Gastroesophageal sphincter (tissue), 3 donors: ENCODE results near the gene PSD2.

ENCODE experiments used
- EP300 ChIP-seq: sonication (generic); formaldehyde crosslinking; IDR thresholded peaks from one replicate; pipeline ENCODE4 v1.6.1; 2017; ENCODE audit warnings: antibody characterized with exemption, mild to moderate bottlenecking
- POLR2A ChIP-seq, 2 donors: fragments of 450-650 bp; IDR thresholded peaks; one replicate each; pipeline ENCODE4 v1.6.1; 2017; ENCODE audit warnings: antibody characterized with exemption in 2 of 2, mild to moderate bottlenecking in 2 of 2, moderate library complexity in 1 of 2
- POLR2AphosphoS5 ChIP-seq: sonication (generic); formaldehyde crosslinking; IDR thresholded peaks from one replicate; pipeline ENCODE4 v1.6.1; 2017; ENCODE audit warnings: antibody characterized with exemption
- TF ChIP-seq, protein P1 (sequence below), 4 experiments: fragments of 200-600 bp in 2 of 4; fragments of 450-650 bp in 2 of 4; sonication (generic) in 1 of 4; IDR thresholded peaks; one replicate each; pipeline ENCODE4 v1.5.1; 2017 to 2019; ENCODE audit warnings: antibody characterized with exemption in 4 of 4, mild to moderate bottlenecking in 2 of 4, moderate library complexity in 2 of 4

DNA sequence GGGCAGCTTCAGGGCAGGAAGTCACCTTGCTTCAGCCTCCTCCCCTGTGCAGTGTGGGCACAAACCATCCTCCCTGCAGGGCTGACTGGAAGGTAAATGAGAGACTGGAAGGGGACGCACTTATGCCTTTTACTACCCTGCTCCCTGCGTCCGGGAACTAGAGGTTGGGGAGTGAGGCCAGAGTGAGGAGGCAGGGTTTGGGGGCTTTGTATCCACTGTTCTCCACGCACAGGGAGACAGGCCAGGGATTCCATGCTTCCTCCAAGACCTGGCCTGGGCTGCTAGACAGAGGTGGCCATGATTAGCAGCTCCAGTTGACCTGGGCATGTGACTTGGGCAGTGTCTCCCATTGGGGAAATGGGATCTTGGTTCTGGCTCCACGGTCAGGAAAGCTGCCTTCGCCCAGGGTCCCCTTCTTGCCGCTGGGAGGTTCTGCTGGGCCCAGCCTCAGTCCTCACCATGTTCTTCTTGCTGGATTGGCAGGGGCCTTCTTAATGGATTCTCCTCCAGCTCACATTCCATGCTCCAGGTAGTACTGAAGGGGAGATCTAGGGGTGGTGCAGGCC lies 37.0 kb upstream of the PSD2 start:
- no peak for TF ChIP-seq POLR2A (IDR thresholded peaks at IDR 0.05)
- TF ChIP-seq, protein P1, sequence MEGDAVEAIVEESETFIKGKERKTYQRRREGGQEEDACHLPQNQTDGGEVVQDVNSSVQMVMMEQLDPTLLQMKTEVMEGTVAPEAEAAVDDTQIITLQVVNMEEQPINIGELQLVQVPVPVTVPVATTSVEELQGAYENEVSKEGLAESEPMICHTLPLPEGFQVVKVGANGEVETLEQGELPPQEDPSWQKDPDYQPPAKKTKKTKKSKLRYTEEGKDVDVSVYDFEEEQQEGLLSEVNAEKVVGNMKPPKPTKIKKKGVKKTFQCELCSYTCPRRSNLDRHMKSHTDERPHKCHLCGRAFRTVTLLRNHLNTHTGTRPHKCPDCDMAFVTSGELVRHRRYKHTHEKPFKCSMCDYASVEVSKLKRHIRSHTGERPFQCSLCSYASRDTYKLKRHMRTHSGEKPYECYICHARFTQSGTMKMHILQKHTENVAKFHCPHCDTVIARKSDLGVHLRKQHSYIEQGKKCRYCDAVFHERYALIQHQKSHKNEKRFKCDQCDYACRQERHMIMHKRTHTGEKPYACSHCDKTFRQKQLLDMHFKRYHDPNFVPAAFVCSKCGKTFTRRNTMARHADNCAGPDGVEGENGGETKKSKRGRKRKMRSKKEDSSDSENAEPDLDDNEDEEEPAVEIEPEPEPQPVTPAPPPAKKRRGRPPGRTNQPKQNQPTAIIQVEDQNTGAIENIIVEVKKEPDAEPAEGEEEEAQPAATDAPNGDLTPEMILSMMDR (IDR thresholded peaks at IDR 0.05) = no peak
- no peak for TF ChIP-seq POLR2AphosphoS5
- TF ChIP-seq EP300 = no peak
